Liver (tissue), 3 donors: Measurements from ENCODE around the gene PLS3.

ENCODE experiments used
- FOXA1 ChIP-seq: IDR thresholded peaks from 2 replicates; pipeline ENCODE4 v1.6.1; 2016; ENCODE audit warnings: antibody characterized with exemption
- GABPA ChIP-seq, 2 donors: IDR thresholded peaks in 1 of 2; conservative IDR thresholded peaks in 1 of 2; 2 replicates each; pipeline ENCODE4 v1.6.1; 2016; ENCODE audit warnings: antibody characterized with exemption in 2 of 2, mild to moderate bottlenecking in 1 of 2, moderate library complexity in 1 of 2
- JUND ChIP-seq, 2 donors: IDR thresholded peaks; 2 replicates each; pipeline ENCODE4 v1.6.1; 2016; ENCODE audit warnings: antibody characterized with exemption in 2 of 2
- RAD21 ChIP-seq, 2 donors: IDR thresholded peaks; 2 replicates each; pipeline ENCODE4 v1.6.1; 2016; ENCODE audit warnings: antibody characterized with exemption in 2 of 2, mild to moderate bottlenecking in 2 of 2
- SP1 ChIP-seq: IDR thresholded peaks from 2 replicates; pipeline ENCODE4 v1.6.1; 2018; ENCODE audit warnings: antibody characterized with exemption, mild to moderate bottlenecking
- TAF1 ChIP-seq: conservative IDR thresholded peaks from 2 replicates; pipeline ENCODE4 v1.6.1; 2016; ENCODE audit warnings: antibody characterized with exemption, mild to moderate bottlenecking
- YY1 ChIP-seq: IDR thresholded peaks from 2 replicates; pipeline ENCODE4 v1.6.1; 2016; ENCODE audit warnings: antibody characterized with exemption, mild to moderate bottlenecking
- TF ChIP-seq, protein P1 (sequence below): fragments of 150-350 bp; IDR thresholded peaks from 2 replicates; pipeline ENCODE4 v1.5.1; 2017; ENCODE audit warnings: improper control_type of control experiment, low read depth, low read length; ENCODE audit not compliant: missing input control
- TF ChIP-seq, protein P2 (sequence below): IDR thresholded peaks from 2 replicates; pipeline ENCODE4 v1.6.1; 2016; ENCODE audit warnings: antibody characterized with exemption
- TF ChIP-seq, protein P3 (sequence below): IDR thresholded peaks from 2 replicates; pipeline ENCODE4 v1.6.1; 2016; ENCODE audit warnings: antibody characterized with exemption
- donor health status: healthy.
- donor health status: healthy.

DNA sequence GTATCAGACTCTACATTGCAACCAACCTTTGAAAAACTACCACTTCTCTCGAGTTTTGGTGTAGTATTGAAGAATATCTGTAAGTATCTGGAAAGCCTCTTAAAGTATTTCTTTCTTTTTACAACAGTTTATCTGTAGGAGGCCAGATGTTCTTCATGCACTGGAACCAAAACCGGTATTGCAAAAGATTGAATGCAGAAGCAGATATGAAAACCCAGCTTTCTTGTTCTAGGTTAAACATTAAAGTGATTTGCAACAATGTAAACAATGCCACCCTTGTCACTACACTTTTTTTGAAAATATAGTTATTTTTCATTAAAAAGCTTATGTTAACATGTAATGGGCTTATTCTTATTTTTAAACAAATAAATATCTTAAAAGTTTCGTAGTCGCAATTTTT lies 27.2 kb downstream of the PLS3 start:
- TF ChIP-seq JUND (IDR thresholded peaks at IDR 0.05) (no peak), YY1 (no peak), SP1 (no peak), GABPA (IDR thresholded peaks at IDR 0.05 in 1 of 2, conservative IDR thresholded peaks at IDR 0.05 in 1 of 2) (no peak), RAD21 (IDR thresholded peaks at IDR 0.05) (no peak), TAF1 (no peak), FOXA1 (no peak)
- TF ChIP-seq, protein P1, sequence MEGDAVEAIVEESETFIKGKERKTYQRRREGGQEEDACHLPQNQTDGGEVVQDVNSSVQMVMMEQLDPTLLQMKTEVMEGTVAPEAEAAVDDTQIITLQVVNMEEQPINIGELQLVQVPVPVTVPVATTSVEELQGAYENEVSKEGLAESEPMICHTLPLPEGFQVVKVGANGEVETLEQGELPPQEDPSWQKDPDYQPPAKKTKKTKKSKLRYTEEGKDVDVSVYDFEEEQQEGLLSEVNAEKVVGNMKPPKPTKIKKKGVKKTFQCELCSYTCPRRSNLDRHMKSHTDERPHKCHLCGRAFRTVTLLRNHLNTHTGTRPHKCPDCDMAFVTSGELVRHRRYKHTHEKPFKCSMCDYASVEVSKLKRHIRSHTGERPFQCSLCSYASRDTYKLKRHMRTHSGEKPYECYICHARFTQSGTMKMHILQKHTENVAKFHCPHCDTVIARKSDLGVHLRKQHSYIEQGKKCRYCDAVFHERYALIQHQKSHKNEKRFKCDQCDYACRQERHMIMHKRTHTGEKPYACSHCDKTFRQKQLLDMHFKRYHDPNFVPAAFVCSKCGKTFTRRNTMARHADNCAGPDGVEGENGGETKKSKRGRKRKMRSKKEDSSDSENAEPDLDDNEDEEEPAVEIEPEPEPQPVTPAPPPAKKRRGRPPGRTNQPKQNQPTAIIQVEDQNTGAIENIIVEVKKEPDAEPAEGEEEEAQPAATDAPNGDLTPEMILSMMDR: no peak
- TF ChIP-seq, protein P2, sequence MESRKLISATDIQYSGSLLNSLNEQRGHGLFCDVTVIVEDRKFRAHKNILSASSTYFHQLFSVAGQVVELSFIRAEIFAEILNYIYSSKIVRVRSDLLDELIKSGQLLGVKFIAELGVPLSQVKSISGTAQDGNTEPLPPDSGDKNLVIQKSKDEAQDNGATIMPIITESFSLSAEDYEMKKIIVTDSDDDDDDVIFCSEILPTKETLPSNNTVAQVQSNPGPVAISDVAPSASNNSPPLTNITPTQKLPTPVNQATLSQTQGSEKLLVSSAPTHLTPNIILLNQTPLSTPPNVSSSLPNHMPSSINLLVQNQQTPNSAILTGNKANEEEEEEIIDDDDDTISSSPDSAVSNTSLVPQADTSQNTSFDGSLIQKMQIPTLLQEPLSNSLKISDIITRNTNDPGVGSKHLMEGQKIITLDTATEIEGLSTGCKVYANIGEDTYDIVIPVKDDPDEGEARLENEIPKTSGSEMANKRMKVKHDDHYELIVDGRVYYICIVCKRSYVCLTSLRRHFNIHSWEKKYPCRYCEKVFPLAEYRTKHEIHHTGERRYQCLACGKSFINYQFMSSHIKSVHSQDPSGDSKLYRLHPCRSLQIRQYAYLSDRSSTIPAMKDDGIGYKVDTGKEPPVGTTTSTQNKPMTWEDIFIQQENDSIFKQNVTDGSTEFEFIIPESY: no peak
- TF ChIP-seq, protein P3, sequence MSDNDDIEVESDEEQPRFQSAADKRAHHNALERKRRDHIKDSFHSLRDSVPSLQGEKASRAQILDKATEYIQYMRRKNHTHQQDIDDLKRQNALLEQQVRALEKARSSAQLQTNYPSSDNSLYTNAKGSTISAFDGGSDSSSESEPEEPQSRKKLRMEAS: no peak
